Measurements from ENCODE around the gene EVI5. TPM values are rescaled to one million over a fixed set of nuclear protein-coding genes. Genes with fewer than 3 reads are reported as not detected.

The EVI5 gene
- total RNA-seq, 1 donor from 2014 or later = 25.8 TPM

- intact Hi-C loops (cut with micrococcal nuclease) = no loop called here
- Mint-ChIP-seq H3K4me3 (peak overlapping the region; percentile 70), H3K27ac (peak overlapping the region; percentile 88)
Observed at GRCh38 chr1:92459871-92460320, 325.0 kb downstream of the EVI5 start.

More at GRCh38 chr1:92459871-92460320, 325.0 kb downstream of the EVI5 start:
- peak; percentile 62 for DNase-seq
- peaks cover 7% of the 10 kb centered on the region for H3K36me3 Mint-ChIP-seq (ENCODE audit: low read depth)
- H3K27me3 Mint-ChIP-seq = no peaks in the 10 kb centered on the region
- peaks cover 38% of the 10 kb centered on the region for H3K4me1 Mint-ChIP-seq
- peaks cover 3% of the 10 kb centered on the region for H3K9me3 Mint-ChIP-seq

Other genes with a start within 250 kb of the EVI5 start
- gene RPL5, start 46.9 kb upstream of the EVI5 start, total RNA-seq = 1,231 and 1,282 TPM in 2 replicates
- 18.8 and 19.7 TPM in 2 replicates for gene DIPK1A, start 176.4 kb upstream of the EVI5 start, total RNA-seq